PC-9 (cell line): ENCODE measurements around the gene VAV3. TPM values are rescaled to one million over a fixed set of nuclear protein-coding genes. Genes with fewer than 3 reads are reported as not detected.

ENCODE experiments used
- BruUV-seq: library from RNA; stranded (reverse); fragments of 400-500 nt; replicated peaks from 2 replicates; lab custom pipeline; 2021; lab: Mats Ljungman, UMichigan
- CTCF ChIA-PET: fragments of 300-600 bp; sonication (Branson Sonifier 250); formaldehyde crosslinking; loops from one replicate; lab custom pipeline; 2022; ENCODE audit warnings: antibody characterized with exemption; lab: Charles Lee
- POLR2A ChIA-PET: fragments of 300-600 bp; sonication (Branson Sonifier 250); formaldehyde crosslinking; loops from one replicate; lab custom pipeline; 2022; ENCODE audit warnings: antibody characterized with exemption; ENCODE audit not compliant: unreplicated experiment; lab: Charles Lee
- DNase-seq, 2 experiments: peaks; one replicate each; pipeline versions ENCODE4 v3.0.0 to v3.0.0-alpha.2; 2015 to 2022; ENCODE audit warnings: mixed read lengths in 1 of 2
- H2AFZ ChIP-seq: fragments of 200-600 bp; sonication (generic); 2 replicates; pipeline ENCODE4 v1.8.1; 2017; ENCODE audit warnings: antibody characterized with exemption
- H3F3A ChIP-seq: fragments of 200-600 bp; sonication (generic); 2 replicates; pipeline ENCODE4 v1.8.1; 2017; ENCODE audit warnings: antibody characterized with exemption, mild to moderate bottlenecking, low read depth; ENCODE audit not compliant: insufficient read depth
- H3K27ac ChIP-seq: fragments of 200-600 bp; sonication (generic); 2 replicates; pipeline ENCODE4 v1.6.1; 2016; ENCODE audit warnings: mixed run types
- H3K27me3 ChIP-seq: fragments of 200-600 bp; sonication (generic); 2 replicates; pipeline ENCODE4 v1.6.1; 2016; ENCODE audit warnings: low read depth, mixed run types; ENCODE audit not compliant: insufficient read depth
- H3K36me3 ChIP-seq: fragments of 200-600 bp; sonication (generic); 2 replicates; pipeline ENCODE4 v1.6.1; 2016; ENCODE audit warnings: low read depth, mixed run types
- H3K4me1 ChIP-seq: fragments of 200-600 bp; sonication (generic); replicated peaks from 2 replicates; pipeline ENCODE4 v1.6.1; 2016; ENCODE audit warnings: mixed run types; ENCODE audit not compliant: insufficient read depth
- H3K4me2 ChIP-seq: fragments of 200-600 bp; sonication (generic); 2 replicates; pipeline ENCODE4 v1.6.1; 2017; ENCODE audit warnings: mixed run types
- H3K4me3 ChIP-seq: fragments of 200-600 bp; sonication (generic); 2 replicates; pipeline ENCODE4 v1.6.1; 2016; ENCODE audit warnings: mixed run types
- H3K79me2 ChIP-seq: fragments of 200-600 bp; sonication (generic); 2 replicates; pipeline ENCODE4 v1.6.1; 2017; ENCODE audit warnings: low read depth, mixed run types
- H3K9me2 ChIP-seq: fragments of 200-600 bp; sonication (generic); 2 replicates; pipeline ENCODE4 v1.8.1; 2017; ENCODE audit warnings: mild to moderate bottlenecking; ENCODE audit not compliant: insufficient read depth
- H3K9me3 ChIP-seq: fragments of 200-600 bp; sonication (generic); 2 replicates; pipeline ENCODE4 v1.8.1; 2016; ENCODE audit warnings: low read depth; ENCODE audit not compliant: insufficient read depth
- H4K20me1 ChIP-seq: fragments of 200-600 bp; sonication (generic); 2 replicates; pipeline ENCODE4 v1.8.1; 2017; ENCODE audit not compliant: insufficient read depth
- CTCF ChIP-seq: fragments of 200-600 bp; sonication (generic); conservative IDR thresholded peaks from 2 replicates; pipeline ENCODE4 v1.6.1; 2017; ENCODE audit warnings: mixed run types, antibody characterized with exemption, mild to moderate bottlenecking, moderate library complexity
- EZH2 ChIP-seq: fragments of 200-600 bp; sonication (generic); IDR thresholded peaks from 2 replicates; pipeline ENCODE4 v1.8.0; 2017; ENCODE audit warnings: antibody characterized with exemption, low read depth
- intact Hi-C: fragments of 100-400 bp; cut with micrococcal nuclease; formaldehyde crosslinking; loops from one replicate; pipeline ENCODE4 v1.10.0; 2022; ENCODE audit not compliant: unreplicated experiment
- total RNA-seq: library from RNA; stranded (reverse); gene quantifications from 2 replicates; pipeline ENCODE4 v1.2.3, GENCODE V29; 2021

The VAV3 gene
- total RNA-seq, 1 experiment from 2014 or later, result 1.7 TPM

GRCh38 chr1:107963008-107963407 lies 2.0 kb downstream of the VAV3 start:
- no peak for DNase-seq
- H3K27ac ChIP-seq, result no peak overlapping the region
- no peaks in the 10 kb centered on the region for H3K9me2 ChIP-seq
- H3K36me3 ChIP-seq, result no peaks in the 10 kb centered on the region
- ChIA-PET CTCF (no interaction called here), POLR2A (no interaction called here)
- H3F3A ChIP-seq, result peaks cover 7% of the 10 kb centered on the region; the same call in 1 of the 2 replicates
- H3K4me3 ChIP-seq, result no peak overlapping the region
- no peaks in the 10 kb centered on the region for H4K20me1 ChIP-seq
- H3K4me1 ChIP-seq, result peaks cover 8% of the 10 kb centered on the region
- H3K9me3 ChIP-seq, result no peaks in the 10 kb centered on the region
- no peak overlapping the region for H3K4me2 ChIP-seq
- BruUV-seq, result no TSS peak
- no peaks in the 10 kb centered on the region for H3K79me2 ChIP-seq
- no peak for TF ChIP-seq EZH2
- no peak for TF ChIP-seq CTCF
- H3K27me3 ChIP-seq, result no peaks in the 10 kb centered on the region
- intact Hi-C loops, result loop anchor here (10.0 kb wide), 2 partner anchors 162 to 178 kb away; no protein-coding TSS in a partner anchor
- no peak overlapping the region for H2AFZ ChIP-seq

GRCh38 chr1:107954719-107955415 lies 10.1 kb downstream of the VAV3 start:
- POLR2A ChIA-PET, result interaction anchor here (0.6 kb wide), 1 partner anchor 75 kb away, joined by 6 read pairs; no protein-coding TSS in a partner anchor
- H3K4me2 ChIP-seq, result no peak overlapping the region
- DNase-seq, result no peak
- H3K27me3 ChIP-seq, result no peaks in the 10 kb centered on the region
- H2AFZ ChIP-seq, result no peak overlapping the region
- no peaks in the 10 kb centered on the region for H3K36me3 ChIP-seq
- no peaks in the 10 kb centered on the region for H3K4me1 ChIP-seq
- BruUV-seq, result no TSS peak
- H3F3A ChIP-seq, result no peaks in the 10 kb centered on the region
- TF ChIP-seq EZH2, result no peak
- no peak for TF ChIP-seq CTCF
- H3K79me2 ChIP-seq, result no peaks in the 10 kb centered on the region
- H3K9me2 ChIP-seq, result peaks cover 3% of the 10 kb centered on the region; the same call in 1 of the 2 replicates
- no peak overlapping the region for H3K27ac ChIP-seq
- CTCF ChIA-PET, result interaction anchor here (0.7 kb wide), 1 partner anchor 13 kb away, joined by 4 read pairs; no protein-coding TSS in a partner anchor
- intact Hi-C loops, result no loop called here
- no peaks in the 10 kb centered on the region for H4K20me1 ChIP-seq
- no peak overlapping the region for H3K4me3 ChIP-seq
- no peaks in the 10 kb centered on the region for H3K9me3 ChIP-seq

GRCh38 chr1:107954126-107954525 lies 10.9 kb downstream of the VAV3 start:
- peaks cover 3% of the 10 kb centered on the region; the same call in 1 of the 2 replicates for H3K9me2 ChIP-seq
- no peak overlapping the region for H3K4me2 ChIP-seq
- POLR2A ChIA-PET, result interaction anchor here (0.6 kb wide), 1 partner anchor 75 kb away, joined by 6 read pairs; no protein-coding TSS in a partner anchor
- BruUV-seq, result no TSS peak
- no peak for DNase-seq
- H3K36me3 ChIP-seq, result no peaks in the 10 kb centered on the region
- no peaks in the 10 kb centered on the region for H3K4me1 ChIP-seq
- H3F3A ChIP-seq, result no peaks in the 10 kb centered on the region
- CTCF ChIA-PET, result interaction anchor here (0.7 kb wide), 1 partner anchor 14 kb away, joined by 4 read pairs; no protein-coding TSS in a partner anchor
- H3K27me3 ChIP-seq, result no peaks in the 10 kb centered on the region
- no peak overlapping the region for H2AFZ ChIP-seq
- H4K20me1 ChIP-seq, result no peaks in the 10 kb centered on the region
- intact Hi-C loops, result no loop called here
- TF ChIP-seq CTCF (no peak), EZH2 (no peak)
- H3K4me3 ChIP-seq, result no peak overlapping the region
- H3K79me2 ChIP-seq, result no peaks in the 10 kb centered on the region
- H3K9me3 ChIP-seq, result no peaks in the 10 kb centered on the region
- H3K27ac ChIP-seq, result no peak overlapping the region
